ENCODE data around the gene KLF7. TPM values are rescaled to one million over a fixed set of nuclear protein-coding genes. Genes with fewer than 3 reads are reported as not detected.

KLF7 gene
- total and polyA plus RNA-seq, 2 donors, result 8.5 to 11.0 TPM

GRCh38 chr2:207163053-207163755, 2.5 kb downstream of the KLF7 start:
- no peaks in the 10 kb centered on the region for H3K27me3 ChIP-seq (ENCODE audit: control insufficient read depth in 2 of 2, insufficient read depth in 1 of 2, low read length in 1 of 2)
- no peaks in the 10 kb centered on the region for H3K9me3 ChIP-seq (ENCODE audit: control insufficient read depth in 2 of 2, insufficient read depth in 1 of 2, low read length in 1 of 2)
- H3K27ac ChIP-seq (ENCODE audit: low read depth in 1 of 2, low read length in 1 of 2), result peak overlapping the region; percentile 73 to 75
- 50% methylated on average over 7 of the region's 7 CpGs for WGBS
- peak overlapping the region; percentile 74 to 81 for H3K4me3 ChIP-seq (ENCODE audit: low read length in 2 of 2)
- peak in 1 of 9 donors; percentile 53 for DNase-seq (ENCODE audit: low read depth in 6 of 9, low spot score in 9 of 9)
- peaks cover 0 to 2% of the 10 kb centered on the region in 2 donors for H3K36me3 ChIP-seq (ENCODE audit: control insufficient read depth in 2 of 2, insufficient read depth in 2 of 2, low read length in 1 of 2)
- H3K4me1 ChIP-seq (ENCODE audit: control insufficient read depth in 2 of 2, insufficient read depth in 2 of 2, low read length in 2 of 2), result peaks cover 28 to 38% of the 10 kb centered on the region in 2 donors

- Histone ChIP-seq H3K4me1 (ENCODE audit: control insufficient read depth in 2 of 2, insufficient read depth in 2 of 2, low read length in 2 of 2) (peaks cover 26 to 38% of the 10 kb centered on the region in 2 donors), H3K36me3 (ENCODE audit: control insufficient read depth in 2 of 2, insufficient read depth in 2 of 2, low read length in 1 of 2) (peaks cover 0 to 2% of the 10 kb centered on the region in 2 donors), H3K9me3 (ENCODE audit: control insufficient read depth in 2 of 2, insufficient read depth in 1 of 2, low read length in 1 of 2) (no peaks in the 10 kb centered on the region), H3K27ac (ENCODE audit: low read depth in 1 of 2, low read length in 1 of 2) (no peak overlapping the region), H3K4me3 (ENCODE audit: low read length in 2 of 2) (peak overlapping the region in 1 of 2 donors; percentile 74), H3K27me3 (ENCODE audit: control insufficient read depth in 2 of 2, insufficient read depth in 1 of 2, low read length in 1 of 2) (no peaks in the 10 kb centered on the region)
- DNase-seq (ENCODE audit: low read depth in 6 of 9, low spot score in 9 of 9), result no peak
- WGBS, result 96% methylated on average over 8 of the region's 8 CpGs
Observed at GRCh38 chr2:207162316-207162715, 3.4 kb downstream of the KLF7 start.

- Histone ChIP-seq H3K4me3 (ENCODE audit: low read length in 2 of 2) (no peak overlapping the region), H3K27me3 (ENCODE audit: control insufficient read depth in 2 of 2, insufficient read depth in 1 of 2, low read length in 1 of 2) (no peaks in the 10 kb centered on the region), H3K4me1 (ENCODE audit: control insufficient read depth in 2 of 2, insufficient read depth in 2 of 2, low read length in 2 of 2) (peaks cover 35 to 38% of the 10 kb centered on the region in 2 donors), H3K9me3 (ENCODE audit: control insufficient read depth in 2 of 2, insufficient read depth in 1 of 2, low read length in 1 of 2) (no peaks in the 10 kb centered on the region), H3K27ac (ENCODE audit: low read depth in 1 of 2, low read length in 1 of 2) (no peak overlapping the region), H3K36me3 (ENCODE audit: control insufficient read depth in 2 of 2, insufficient read depth in 2 of 2, low read length in 1 of 2) (peaks cover 0 to 4% of the 10 kb centered on the region in 2 donors)
- 78% methylated on average over 7 of the region's 7 CpGs for WGBS
- DNase-seq (ENCODE audit: low read depth in 6 of 9, low spot score in 9 of 9), result no peak
Observed at GRCh38 chr2:207161247-207162123, 4.3 kb downstream of the KLF7 start.

DNA sequence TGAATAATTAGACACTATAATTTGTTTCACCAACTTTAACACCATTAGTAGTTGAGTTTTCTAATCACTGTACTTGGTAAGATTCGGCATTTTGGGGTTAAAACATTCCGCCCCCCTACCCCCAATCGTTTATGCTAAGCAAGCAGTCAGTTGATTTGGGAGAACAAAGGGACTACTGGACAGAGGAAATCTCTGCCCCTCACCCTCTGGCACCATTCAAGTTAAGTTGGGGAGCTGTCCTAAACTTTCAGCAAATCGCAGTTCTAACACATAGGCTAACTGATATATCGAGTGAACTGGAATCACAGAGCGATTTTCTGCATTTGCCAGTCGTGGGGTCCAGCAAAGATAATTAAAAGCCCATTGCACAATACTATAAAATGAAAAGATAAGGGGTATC, 5.6 kb downstream of the KLF7 start:
- WGBS, result 89% methylated on average over 7 of the region's 7 CpGs
- no peak for DNase-seq (ENCODE audit: low read depth in 6 of 9, low spot score in 9 of 9)

DNA sequence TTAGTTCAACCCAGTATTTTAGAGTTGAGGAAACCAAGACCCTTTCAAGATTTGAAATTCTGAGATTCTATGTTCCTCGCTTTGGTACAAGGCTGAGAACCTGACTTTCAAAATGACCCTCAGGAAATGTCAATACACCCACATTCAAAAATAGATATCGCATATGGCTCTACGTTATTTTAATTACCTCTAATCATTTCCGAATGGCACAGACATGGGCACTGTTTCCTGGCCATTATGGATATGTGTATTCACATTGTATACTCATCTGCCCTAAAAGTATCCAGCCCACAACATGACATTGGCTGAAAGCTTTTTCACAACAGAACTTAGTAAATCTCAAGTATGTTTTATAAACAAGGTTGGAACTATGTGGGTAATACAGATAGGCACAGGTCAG, 6.7 kb downstream of the KLF7 start:
- H3K4me3 ChIP-seq (ENCODE audit: low read length in 2 of 2), result no peak overlapping the region
- H3K27ac ChIP-seq (ENCODE audit: low read depth in 1 of 2, low read length in 1 of 2), result no peak overlapping the region
- no peaks in the 10 kb centered on the region for H3K9me3 ChIP-seq (ENCODE audit: control insufficient read depth in 2 of 2, insufficient read depth in 1 of 2, low read length in 1 of 2)
- peaks cover 57 to 59% of the 10 kb centered on the region in 2 donors for H3K4me1 ChIP-seq (ENCODE audit: control insufficient read depth in 2 of 2, insufficient read depth in 2 of 2, low read length in 2 of 2)
- no peaks in the 10 kb centered on the region for H3K27me3 ChIP-seq (ENCODE audit: control insufficient read depth in 2 of 2, insufficient read depth in 1 of 2, low read length in 1 of 2)
- DNase-seq (ENCODE audit: low read depth in 6 of 9, low spot score in 9 of 9), result no peak
- WGBS, result 95% methylated on average over 4 of the region's 4 CpGs
- H3K36me3 ChIP-seq (ENCODE audit: control insufficient read depth in 2 of 2, insufficient read depth in 2 of 2, low read length in 1 of 2), result peaks cover 0 to 7% of the 10 kb centered on the region in 2 donors

More for the DNA sequence above, 5.6 kb downstream of the KLF7 start:
- peaks cover 0 to 7% of the 10 kb centered on the region in 2 donors for H3K36me3 ChIP-seq (ENCODE audit: control insufficient read depth in 2 of 2, insufficient read depth in 2 of 2, low read length in 1 of 2)
- no peak overlapping the region for H3K4me3 ChIP-seq (ENCODE audit: low read length in 2 of 2)
- H3K4me1 ChIP-seq (ENCODE audit: control insufficient read depth in 2 of 2, insufficient read depth in 2 of 2, low read length in 2 of 2), result peaks cover 48 to 52% of the 10 kb centered on the region in 2 donors
- H3K27me3 ChIP-seq (ENCODE audit: control insufficient read depth in 2 of 2, insufficient read depth in 1 of 2, low read length in 1 of 2), result no peaks in the 10 kb centered on the region
- no peak overlapping the region for H3K27ac ChIP-seq (ENCODE audit: low read depth in 1 of 2, low read length in 1 of 2)
- no peaks in the 10 kb centered on the region for H3K9me3 ChIP-seq (ENCODE audit: control insufficient read depth in 2 of 2, insufficient read depth in 1 of 2, low read length in 1 of 2)

GRCh38 chr2:207157731-207158130, 8.0 kb downstream of the KLF7 start:
- no peak overlapping the region for H3K27ac ChIP-seq (ENCODE audit: low read depth in 1 of 2, low read length in 1 of 2)
- H3K4me1 ChIP-seq (ENCODE audit: control insufficient read depth in 2 of 2, insufficient read depth in 2 of 2, low read length in 2 of 2), result peaks cover 51 to 62% of the 10 kb centered on the region in 2 donors
- 93% methylated on average over 3 of the region's 3 CpGs for WGBS
- H3K9me3 ChIP-seq (ENCODE audit: control insufficient read depth in 2 of 2, insufficient read depth in 1 of 2, low read length in 1 of 2), result no peaks in the 10 kb centered on the region
- H3K27me3 ChIP-seq (ENCODE audit: control insufficient read depth in 2 of 2, insufficient read depth in 1 of 2, low read length in 1 of 2), result no peaks in the 10 kb centered on the region
- H3K4me3 ChIP-seq (ENCODE audit: low read length in 2 of 2), result no peak overlapping the region
- DNase-seq (ENCODE audit: low read depth in 6 of 9, low spot score in 9 of 9), result no peak
- H3K36me3 ChIP-seq (ENCODE audit: control insufficient read depth in 2 of 2, insufficient read depth in 2 of 2, low read length in 1 of 2), result peaks cover 0 to 7% of the 10 kb centered on the region in 2 donors

DNA sequence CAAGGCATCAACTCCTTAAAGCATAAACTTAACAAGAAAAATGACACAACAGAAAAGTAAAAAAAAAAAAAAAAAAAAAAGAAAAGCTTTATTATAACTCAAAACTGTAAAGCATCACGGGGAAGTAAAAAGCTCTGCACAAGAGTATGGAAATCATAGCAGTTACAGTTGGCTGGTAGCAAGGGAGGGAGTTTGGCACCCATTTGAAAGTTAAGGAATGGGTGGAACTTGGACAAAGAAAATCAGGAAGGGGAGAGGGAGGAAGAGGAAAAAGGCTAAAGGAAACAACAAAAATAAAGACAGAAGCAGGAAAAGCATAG, 8.6 kb downstream of the KLF7 start:
- Histone ChIP-seq H3K27me3 (ENCODE audit: control insufficient read depth in 2 of 2, insufficient read depth in 1 of 2, low read length in 1 of 2) (no peaks in the 10 kb centered on the region), H3K36me3 (ENCODE audit: control insufficient read depth in 2 of 2, insufficient read depth in 2 of 2, low read length in 1 of 2) (peaks cover 0 to 5% of the 10 kb centered on the region in 2 donors), H3K27ac (ENCODE audit: low read depth in 1 of 2, low read length in 1 of 2) (peak overlapping the region in 1 of 2 donors; percentile 21), H3K9me3 (ENCODE audit: control insufficient read depth in 2 of 2, insufficient read depth in 1 of 2, low read length in 1 of 2) (no peaks in the 10 kb centered on the region), H3K4me3 (ENCODE audit: low read length in 2 of 2) (no peak overlapping the region), H3K4me1 (ENCODE audit: control insufficient read depth in 2 of 2, insufficient read depth in 2 of 2, low read length in 2 of 2) (peaks cover 51 to 57% of the 10 kb centered on the region in 2 donors)
- no peak for DNase-seq (ENCODE audit: low read depth in 6 of 9, low spot score in 9 of 9)
- WGBS, result 93% methylated on average over 1 of the region's 1 CpG

DNA sequence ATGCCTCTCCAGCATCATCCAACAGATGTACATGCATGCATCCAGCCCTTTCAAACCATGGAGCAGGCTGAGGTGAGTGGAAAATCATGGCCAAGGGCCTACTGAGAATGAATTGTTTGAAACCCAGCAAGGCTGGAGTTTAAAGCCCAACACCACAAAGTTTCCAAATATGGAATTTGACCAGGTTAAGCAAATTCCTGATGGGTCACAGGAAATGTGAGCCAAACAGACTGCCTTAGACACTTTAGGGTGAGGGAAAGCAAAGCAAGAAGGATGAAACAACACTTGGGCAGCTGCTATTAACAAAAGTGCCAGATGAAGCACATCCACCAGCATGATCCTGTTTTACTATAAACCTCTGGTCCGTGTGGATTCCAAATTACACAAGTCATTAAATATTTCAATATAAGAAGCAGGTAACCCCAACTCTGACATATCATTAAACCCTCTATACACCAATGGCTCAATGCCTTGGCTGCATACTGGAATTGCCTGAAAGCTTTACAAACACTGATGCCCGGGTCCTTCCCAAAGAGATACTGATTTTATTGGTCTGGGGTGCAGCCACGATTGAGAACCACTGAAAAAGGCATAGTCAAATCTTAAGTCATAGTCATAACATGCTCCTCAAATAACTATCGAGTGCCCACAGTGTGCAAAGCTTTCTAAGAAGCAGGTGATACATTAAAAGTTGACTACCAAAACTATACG, 9.1 kb downstream of the KLF7 start:
- Histone ChIP-seq H3K27me3 (ENCODE audit: control insufficient read depth in 2 of 2, insufficient read depth in 1 of 2, low read length in 1 of 2) (no peaks in the 10 kb centered on the region), H3K4me1 (ENCODE audit: control insufficient read depth in 2 of 2, insufficient read depth in 2 of 2, low read length in 2 of 2) (peaks cover 49 to 52% of the 10 kb centered on the region in 2 donors), H3K36me3 (ENCODE audit: control insufficient read depth in 2 of 2, insufficient read depth in 2 of 2, low read length in 1 of 2) (peaks cover 0 to 5% of the 10 kb centered on the region in 2 donors), H3K9me3 (ENCODE audit: control insufficient read depth in 2 of 2, insufficient read depth in 1 of 2, low read length in 1 of 2) (no peaks in the 10 kb centered on the region), H3K27ac (ENCODE audit: low read depth in 1 of 2, low read length in 1 of 2) (peak overlapping the region; percentile 37 to 39), H3K4me3 (ENCODE audit: low read length in 2 of 2) (no peak overlapping the region)
- WGBS, result 93% methylated on average over 5 of the region's 5 CpGs
- no peak for DNase-seq (ENCODE audit: low read depth in 6 of 9, low spot score in 9 of 9)
